HG02852 (cell line): Measurements from ENCODE around the gene KMO.

Experiments
- ATAC-seq: cut with Tn5 transposase; IDR thresholded peaks from one replicate; pipeline ENCODE4 v1.9.1; 2021; ENCODE audit warnings: mild to moderate bottlenecking, moderate library complexity; ENCODE audit not compliant: unreplicated experiment

KMO gene

DNA sequence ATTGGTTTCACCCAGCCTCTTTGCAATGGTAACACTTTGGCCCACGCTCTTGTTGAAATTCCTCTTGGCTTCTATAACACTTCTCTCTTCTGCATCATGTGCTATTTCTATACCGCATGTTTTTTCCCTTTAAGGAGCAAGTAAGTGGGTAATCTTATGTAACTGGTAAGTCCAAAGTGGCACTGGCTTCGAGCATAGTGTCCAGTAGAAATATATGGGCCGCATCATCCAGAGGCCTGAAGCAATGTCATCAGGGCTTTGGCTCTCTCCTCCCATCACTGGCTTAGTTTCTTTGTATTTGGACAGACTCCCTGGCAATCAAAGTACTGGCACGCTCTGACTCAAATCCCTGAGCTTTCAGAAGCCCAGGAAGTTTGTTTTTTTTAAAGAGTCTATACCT, 90.5 kb downstream of the KMO start:
- no peak for ATAC-seq

DNA sequence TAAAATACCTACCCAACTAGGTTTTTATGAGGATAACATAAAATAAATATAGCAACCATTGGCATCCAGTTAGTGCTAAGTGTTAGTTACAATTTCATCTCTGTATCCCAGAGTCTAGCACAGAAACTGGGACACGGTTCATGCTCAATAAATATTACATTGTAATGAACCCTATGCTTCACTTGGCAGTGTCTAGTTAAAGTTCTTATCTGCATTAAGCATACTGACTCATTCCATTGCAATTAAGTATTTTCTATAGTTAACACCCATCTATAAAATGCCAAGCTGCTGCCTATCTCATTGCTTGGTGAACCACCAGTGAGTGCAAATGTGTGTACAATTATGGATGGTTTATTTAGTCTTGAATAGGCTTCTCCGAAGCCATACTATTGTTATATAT, 92.8 kb downstream of the KMO start:
- ATAC-seq: no peak

DNA sequence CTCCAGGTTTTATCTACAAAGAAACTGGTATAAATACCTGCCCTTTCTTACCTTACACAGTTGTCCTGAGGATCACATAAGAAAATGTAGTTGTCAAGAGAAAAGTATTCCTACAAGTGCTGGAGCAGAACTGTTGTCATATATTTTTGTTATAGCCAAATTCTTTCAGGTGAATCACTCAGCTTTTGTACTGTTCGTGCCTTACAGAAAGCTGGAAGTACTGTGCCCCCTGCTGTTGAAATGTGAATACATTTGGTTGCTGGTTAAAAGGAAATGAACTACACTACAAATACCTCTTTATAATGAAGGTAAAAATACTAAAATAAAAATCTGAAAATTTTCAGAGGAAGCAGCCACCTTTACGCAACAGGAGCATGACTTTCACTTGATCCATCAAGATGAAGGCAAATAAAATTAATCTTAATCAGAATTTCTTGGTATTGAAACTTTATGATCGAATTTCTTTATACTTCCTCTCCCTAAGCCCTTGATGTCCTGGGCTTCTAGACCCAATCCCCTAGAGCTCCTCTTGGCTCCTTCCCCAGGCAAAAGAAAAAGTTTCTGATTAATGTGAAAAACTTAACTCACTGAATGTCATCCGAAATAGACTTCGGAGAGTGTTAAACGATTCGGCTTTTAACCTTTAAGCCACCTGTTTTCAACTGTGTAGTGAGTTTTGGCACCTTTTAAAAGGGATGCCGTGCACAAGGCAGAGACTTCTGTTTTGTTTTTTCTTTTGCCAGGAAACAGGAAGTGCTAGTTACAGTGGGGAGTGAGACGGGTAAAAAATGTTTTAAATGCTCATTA, 95.5 kb downstream of the KMO start:
- ATAC-seq: peak; percentile 77

DNA sequence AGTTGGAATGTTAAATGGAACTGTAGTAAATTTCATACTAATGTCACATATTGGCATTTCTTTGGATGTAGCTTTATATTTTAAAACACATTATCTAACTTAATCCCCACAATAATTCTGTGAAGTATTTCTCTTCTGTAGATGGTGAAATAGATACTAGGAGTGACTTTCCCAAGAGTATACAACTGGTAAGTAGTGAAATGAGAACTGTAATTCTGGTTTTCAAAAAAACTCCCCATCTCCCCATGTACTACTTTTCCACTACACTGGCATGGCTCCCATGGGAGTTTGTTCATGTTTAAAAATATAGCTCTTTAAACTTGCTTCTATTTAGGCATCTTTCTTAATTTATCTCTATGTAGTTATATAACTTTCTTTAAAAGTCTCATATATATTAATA, 97.8 kb downstream of the KMO start:
- no peak for ATAC-seq

DNA sequence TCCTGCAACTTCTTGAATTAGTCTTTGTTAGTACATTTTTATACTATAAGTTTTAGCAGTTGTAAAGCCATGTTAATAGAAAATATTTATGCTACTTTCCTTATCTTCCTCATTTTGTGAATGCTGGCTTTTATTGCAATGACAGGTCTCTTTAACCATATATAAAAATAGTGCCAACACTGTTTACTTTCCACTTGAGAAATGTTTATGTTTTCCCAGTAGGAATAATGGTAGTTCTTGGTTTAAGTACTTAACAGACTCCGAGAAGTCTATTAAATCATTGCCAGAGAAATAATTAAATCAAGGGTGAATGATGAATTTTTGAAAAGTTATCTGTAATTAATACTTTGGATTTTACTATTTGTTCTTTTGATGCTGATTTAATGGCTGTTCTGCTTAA, 98.3 kb downstream of the KMO start:
- no peak for ATAC-seq

DNA sequence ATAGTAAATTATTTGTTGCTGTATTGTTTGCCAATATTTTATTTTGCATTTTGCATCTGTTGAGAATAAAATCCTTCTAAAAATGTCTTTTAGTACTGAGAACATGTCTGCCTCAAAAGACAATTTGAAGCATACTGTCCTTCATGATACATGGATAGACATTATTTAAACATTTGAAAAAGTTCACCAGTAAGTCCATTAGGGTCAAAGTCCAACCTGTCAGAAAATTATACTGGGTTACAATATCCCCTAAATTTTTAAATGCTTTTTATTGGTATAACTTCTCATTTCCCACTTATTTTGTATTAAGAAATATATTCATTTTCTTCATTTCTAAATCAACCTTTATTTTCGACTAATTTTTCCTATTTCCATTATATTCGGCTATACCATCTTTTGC, 98.7 kb downstream of the KMO start:
- no peak for ATAC-seq

DNA sequence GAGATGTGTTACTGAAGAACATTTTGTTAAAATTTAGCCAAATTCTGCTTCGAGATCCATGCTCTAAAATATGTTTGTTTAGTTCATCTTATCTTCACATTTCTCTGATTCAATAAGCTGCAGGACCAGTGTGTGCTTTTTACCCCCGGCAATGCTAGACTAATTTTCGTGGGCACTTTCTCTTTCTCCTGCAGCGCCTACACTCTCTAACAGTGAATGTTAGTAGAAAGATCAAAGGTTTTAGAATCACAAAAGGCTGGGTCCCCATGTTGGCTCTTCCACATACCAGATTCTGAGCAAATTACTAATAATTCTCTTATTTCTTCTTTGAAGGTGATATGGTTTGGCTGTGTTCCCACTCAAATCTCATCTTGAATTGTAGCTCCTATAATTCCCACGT, 99.5 kb downstream of the KMO start:
- no peak for ATAC-seq

DNA sequence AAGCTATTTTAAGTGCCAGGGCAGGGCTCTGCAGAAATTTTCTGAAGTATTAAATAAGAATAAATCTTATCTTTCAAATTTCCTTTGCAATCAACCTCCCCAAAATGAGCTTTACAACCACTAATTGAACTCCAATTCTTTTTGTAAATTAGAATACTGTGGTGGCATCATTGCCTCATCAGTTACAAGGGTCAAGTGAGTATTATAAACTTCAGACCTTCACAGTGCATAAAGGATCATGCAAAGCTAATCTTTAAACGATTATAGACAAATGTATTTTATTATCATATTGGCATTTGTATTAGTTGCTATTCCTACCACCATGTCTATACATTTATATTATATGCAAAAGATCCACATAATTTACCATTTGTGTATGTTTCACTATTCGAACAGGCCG, 100.8 kb downstream of the KMO start:
- no peak for ATAC-seq

DNA sequence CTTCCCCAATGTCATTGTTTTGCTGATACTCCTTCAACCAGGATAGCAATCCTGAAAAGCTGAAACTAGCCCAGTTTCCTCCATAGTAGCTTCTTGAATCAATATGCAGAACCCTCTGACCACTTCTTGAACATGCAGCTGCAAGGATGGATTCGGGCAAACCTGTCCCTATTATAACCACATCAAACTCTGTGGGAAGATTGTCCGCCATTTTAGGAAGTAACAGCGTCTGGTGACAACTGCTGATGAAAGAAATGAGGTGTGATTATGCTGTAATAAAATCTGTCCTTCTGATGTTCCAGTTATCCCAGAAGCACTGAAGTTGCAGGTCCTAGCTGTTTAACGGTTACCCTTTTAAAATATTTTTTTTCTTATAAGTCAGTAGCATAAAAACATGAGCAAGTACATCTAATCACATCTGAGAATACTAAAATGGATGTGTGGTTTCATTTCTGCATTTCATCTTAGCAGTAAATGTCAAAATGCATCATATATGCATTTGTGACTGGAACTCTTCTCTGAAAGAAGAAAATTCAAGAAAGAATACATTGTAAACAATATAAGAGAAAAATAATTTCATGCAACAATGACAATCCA, 103.5 kb downstream of the KMO start:
- ATAC-seq: no peak

DNA sequence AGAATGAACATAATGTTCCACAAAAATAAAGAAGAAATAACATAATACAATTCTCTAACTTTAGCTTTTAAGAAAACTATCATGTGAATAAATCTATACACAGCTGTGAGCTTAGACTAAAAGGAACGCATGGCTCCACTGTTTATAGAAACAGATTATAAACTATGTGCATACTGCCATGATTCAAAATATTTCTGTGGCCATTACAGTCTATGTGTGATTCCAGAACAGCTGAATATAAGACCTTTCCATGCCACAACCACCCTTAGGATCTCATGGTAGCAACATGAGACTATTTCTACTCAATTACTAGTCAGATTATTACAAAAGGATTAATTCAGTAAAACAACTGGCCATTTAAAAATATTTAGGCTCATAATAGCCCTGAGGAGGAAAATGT, 104.1 kb downstream of the KMO start:
- ATAC-seq: no peak

DNA sequence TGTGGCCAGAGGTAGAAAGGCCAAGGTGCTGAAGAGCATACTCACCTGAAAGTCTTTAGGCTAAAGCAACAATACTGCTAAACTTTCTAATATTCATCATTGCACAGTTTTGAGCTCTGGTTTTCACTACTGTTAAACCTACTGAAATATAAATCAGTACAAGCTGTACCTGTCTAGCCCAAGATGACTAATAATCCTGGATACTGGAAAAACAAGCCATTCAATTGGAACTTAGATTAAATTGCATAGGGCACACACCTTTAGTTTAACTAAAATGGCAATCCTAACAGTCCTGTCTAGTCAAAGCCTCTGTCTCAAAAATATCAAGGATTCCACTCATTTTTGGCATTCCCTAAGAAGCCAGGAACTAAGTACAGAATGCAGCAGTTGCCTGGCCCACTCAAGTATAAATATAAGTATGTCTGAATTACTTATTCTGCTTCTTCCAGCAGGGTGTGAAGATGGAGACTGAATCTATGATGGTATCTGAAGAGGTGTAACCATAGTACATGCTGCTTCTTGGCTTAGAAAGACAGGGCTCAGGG, 104.9 kb downstream of the KMO start:
- ATAC-seq: no peak

DNA sequence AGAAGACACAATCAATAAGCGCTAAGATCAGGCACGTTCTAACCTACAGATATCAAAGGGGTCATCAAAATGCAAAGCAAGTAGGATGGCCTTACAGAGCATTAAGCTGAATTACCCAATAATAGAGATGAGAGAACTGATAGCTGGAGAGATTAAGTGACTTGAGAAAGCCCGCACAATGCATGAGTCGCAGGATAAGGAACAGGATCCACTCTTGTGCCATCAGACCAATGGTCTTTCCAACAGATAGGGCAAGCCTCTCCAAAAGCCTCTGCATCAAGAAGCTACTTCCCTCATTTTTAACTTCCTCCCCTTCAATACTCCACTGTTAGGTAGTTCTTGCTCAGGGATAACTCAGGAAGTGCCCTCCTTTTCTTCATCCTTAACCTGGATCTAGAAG, 105.4 kb downstream of the KMO start:
- no peak for ATAC-seq

DNA sequence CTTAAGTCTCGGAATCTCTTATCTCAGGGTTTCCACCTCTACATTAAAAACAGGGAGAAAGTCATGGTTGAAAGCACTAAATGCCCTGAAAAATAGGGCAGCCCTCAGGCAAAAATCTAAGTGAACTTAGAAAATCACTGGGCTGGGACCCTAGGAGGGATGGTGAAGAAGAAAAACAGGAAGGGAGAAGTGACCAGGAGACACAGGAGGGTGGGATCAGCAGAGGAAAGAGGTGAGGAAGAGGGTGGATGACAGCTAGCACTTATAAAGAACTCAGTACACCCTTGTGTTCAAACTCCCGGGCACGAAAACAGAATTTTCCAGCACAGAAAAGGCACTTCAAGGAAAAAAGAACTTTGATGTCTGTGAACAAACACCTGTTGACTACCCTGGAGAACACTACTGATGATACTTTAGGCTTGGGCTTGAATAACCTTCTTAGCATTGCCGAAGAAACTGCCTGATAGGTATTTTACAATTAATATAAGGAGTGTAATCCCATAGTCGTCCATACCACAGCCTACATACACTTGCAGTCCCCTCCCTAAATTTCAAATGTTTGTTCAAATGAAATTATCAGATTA, 106.0 kb downstream of the KMO start:
- no peak for ATAC-seq

DNA sequence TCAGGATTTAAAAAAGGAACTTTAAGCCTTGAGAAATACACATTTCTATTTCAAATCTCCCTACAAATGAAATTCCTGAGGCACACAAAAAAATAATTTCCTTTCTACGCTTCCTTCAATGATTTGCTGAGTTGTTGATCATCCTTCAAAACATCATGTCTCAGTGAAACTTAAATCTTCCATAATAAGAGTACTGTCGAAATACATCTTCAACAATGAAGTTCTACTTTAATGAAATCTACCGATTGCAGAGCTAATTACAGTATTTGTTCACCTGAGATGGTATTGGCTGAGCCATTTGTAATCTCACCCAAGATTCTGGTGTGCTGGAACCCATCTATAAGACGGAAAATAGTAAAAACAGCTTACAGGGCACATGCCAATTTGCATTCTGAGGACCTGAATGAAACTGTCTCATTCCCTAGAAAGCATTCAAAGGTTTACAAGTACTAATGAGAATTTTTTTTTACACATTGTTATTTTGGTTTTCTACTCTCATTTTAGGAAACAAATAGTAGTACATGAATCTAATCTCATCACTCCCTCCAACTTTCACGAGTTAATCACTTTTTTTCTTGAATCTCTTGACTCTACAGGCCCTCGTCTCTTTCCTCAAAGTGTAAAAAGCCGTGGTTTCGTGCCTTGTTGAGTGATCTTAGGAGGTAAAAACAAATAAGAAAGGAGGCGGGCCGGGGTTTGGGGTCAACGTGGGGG, 106.9 kb downstream of the KMO start:
- ATAC-seq: no peak

DNA sequence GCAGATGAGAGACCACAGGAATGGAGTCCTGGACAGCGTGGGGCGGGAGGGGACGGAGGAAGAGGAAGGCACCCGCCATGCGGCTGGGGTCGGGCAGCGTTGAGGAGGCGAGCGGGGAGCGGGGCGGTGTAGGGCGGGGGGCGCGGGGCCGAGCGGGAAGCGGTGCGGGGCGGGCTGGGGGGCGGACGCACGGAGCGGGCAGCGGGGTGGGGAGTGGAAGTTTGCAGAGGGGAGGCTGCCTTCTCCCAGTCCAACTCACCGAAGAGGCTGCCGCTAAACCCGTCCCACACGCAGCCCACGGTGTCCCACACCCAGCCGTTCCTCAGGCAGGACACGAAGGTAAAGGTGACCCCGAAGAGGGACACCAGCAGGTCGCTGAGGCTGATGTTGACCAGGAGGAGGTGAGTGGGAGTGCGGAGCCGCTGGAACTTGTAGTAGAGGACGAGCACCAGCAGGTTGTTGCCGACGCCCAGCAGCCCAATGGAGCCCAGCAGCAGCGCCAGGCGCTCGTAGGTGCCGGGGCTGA, 107.5 kb downstream of the KMO start:
- peak; percentile 47 for ATAC-seq

DNA sequence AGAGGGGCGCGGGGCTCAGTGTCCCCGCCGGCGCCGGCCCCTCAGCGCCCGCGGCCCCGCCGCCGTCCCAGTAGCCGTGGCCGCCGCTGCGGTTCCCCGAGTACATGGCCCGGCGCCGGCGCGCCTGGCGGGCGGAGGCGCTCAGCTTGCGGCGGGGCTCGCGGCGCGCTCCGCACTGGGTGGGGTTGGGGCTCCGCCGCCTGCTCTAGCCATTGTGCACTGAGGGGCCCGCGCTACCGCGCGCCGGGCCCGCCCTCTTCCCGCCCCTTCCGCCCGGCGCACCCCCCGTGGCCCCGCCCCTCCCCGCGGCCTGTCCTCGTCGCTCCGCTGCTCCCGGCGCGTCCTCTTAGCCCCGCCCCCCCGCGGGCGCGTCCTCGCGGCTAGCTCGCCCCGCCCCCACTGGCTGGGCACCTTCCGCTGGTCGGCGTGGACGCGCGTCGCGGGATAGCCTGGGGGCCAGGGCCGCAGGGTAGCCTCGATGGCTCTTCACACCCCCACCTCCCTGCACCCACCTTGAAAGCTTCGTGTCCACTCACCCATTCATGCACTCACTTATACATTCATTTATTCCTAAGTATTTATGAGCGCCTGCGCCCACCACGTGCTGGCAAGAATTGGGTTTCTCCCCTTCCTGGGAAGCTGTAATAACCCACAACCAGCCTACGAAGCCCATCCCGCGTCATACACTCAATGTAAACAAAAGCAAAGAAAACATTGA, 108.1 kb downstream of the KMO start, which contains the start of the genes CHML and OPN3:
Gene CHML (minus strand): TSS at position 221 of the 718 bp plus-strand sequence. CDS start 4,603 bp downstream, outside the sequence.
Gene OPN3 (minus strand): TSS at position 221 of the 718 bp plus-strand sequence. CDS start 115 bp downstream, at position 106.
- ATAC-seq: peak; percentile 89

DNA sequence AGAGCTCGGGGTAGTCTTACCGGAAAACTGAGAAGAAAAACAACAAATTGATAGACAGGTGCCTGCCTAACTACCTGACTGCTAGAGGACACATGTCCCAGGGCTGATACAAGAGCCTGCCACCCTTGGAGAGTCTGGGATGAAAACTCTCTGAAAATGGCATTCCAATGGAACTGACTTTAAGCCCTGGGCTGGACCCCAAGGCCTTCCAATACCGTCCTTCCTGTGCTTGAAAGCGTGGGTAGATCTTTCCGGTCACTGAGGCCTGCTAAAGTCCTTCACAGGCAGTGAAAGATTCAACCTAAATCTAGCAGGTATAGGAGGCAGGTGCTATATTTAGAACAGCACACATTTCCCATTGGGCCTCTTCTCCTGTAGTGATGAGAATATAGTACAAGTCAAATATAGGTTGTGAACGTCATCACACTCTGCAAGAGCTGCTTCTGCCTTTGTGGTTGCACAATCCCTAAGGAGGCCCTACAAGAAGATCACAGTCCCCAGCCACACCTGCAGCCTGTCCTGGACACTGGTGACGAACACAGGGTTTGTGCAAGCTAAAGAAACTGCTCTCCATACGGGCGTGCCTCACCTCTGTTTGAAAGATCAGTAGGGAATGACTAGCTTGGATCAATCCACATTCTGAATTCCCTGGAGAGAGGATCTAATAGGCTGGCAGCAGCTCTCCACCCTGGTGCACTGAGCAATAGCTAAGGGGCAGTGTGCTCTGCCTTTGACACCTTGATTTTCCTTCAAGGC, 108.9 kb downstream of the KMO start:
- ATAC-seq: no peak

DNA sequence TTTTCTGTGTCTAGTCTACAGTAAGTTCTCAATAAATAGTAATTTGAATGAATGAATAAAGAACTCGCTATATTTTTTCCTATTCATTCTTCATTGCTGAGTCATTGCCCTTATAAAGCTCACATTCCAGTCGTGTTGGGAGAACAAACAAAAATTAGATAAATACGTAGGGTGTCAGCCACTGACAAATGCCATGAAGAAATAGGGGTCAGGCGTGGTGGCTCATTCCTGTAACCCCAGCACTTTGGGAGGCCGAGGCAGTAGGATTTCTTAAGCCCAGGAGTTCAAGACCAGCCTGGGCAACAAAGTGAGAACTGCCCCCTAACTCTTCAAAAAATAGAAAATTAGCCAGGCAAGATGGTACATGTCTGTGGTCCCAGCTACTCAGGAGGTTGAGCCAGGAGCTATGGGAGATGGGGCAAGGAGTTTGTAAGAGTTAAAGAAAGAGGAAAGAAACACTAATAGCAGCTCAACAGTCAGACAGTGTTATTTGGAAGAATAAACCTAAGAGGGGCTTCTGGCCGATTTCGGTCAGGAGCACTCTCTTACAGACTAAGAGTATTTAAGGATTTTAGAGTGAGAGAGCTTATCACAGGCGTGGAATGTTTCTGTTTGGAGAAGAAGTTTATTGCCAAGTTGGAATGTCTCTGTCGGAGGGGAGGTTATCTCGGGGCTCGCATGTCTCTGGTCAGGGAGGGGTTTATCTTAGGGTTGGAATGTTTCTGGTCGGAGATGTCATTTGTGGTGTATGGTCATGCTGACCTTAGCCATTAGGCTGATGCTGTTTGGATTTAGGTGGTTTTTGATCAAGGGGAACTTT, 109.8 kb downstream of the KMO start:
- ATAC-seq: no peak

DNA sequence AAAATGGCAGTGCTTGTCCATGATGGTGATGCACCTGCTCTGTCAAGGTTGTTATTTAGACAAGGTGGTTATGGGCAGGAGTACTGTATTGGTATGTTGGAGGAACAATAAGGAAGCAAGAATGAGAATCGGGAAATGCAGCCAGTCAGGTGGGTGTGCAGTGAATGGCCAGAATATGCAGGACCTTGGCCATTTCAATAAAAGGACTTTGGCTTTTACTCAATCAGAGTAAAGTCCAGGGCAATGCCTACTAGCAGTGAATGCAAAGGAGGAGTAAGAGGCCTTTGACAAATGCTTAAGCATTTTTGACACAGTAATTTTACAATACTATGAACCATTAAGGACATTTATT, 110.4 kb downstream of the KMO start:
- ATAC-seq: no peak
